A673 (cell line): Measurements from ENCODE around the gene RAB22A.

Source experiments
- CTCF ChIP-seq: fragments of 300-800, 200-600 bp; sonication (generic); conservative IDR thresholded peaks from 2 replicates; pipeline ENCODE4 v1.5.1; 2017; ENCODE audit warnings: low read depth, mild to moderate bottlenecking, antibody characterized with exemption, low read length, moderate library complexity, mixed read lengths
- EZH2 ChIP-seq: fragments of 200-600 bp; sonication (generic); IDR thresholded peaks from 2 replicates; pipeline ENCODE4 v1.6.1; 2017; ENCODE audit warnings: borderline replicate concordance, low read depth, mild to moderate bottlenecking, mixed read lengths, antibody characterized with exemption, low read length; ENCODE audit not compliant: poor library complexity, severe bottlenecking

- TF ChIP-seq CTCF (no peak), EZH2 (no peak)
Observed at GRCh38 chr20:58260006-58260405, 49.5 kb upstream of the RAB22A start.
